Kidney epithelial cell (primary cell): ENCODE data around the gene CDC37. TPM values are rescaled to one million over a fixed set of nuclear protein-coding genes. Genes with fewer than 3 reads are reported as not detected.
A peak's percentile ranks its signal among the peaks of the same experiment; 100 is the strongest.
"Not testable (repeated sequence)": the region's sequence is repeated elsewhere in the genome, so short reads cannot be mapped to it uniquely, and the experiment has no call there.

Experiments
- DNase-seq: peaks from one replicate; pipeline ENCODE4 v3.0.0-alpha.2; 2010; ENCODE audit warnings: low read depth
- H3K27me3 ChIP-seq: 2 replicates; pipeline ENCODE4 v1.6.0; 2011; ENCODE audit warnings: low read length; ENCODE audit not compliant: control insufficient read depth, insufficient read depth
- H3K36me3 ChIP-seq: 2 replicates; pipeline ENCODE4 v1.5.1; 2011; ENCODE audit warnings: low read length; ENCODE audit not compliant: control insufficient read depth, insufficient read depth
- H3K4me3 ChIP-seq: 2 replicates; pipeline ENCODE4 v1.5.1; 2011; ENCODE audit warnings: low read depth, mild to moderate bottlenecking, control low read depth, low read length
- total RNA-seq: library from RNA; depleted of rRNA; stranded (reverse); fragments of >200 nt; gene quantifications from 2 replicates; pipeline ENCODE4 v1.2.3, GENCODE V29; 2015
- TF ChIP-seq, protein P1 (sequence below): IDR thresholded peaks from 2 replicates; pipeline ENCODE4 v1.5.1; 2011; ENCODE audit warnings: mild to moderate bottlenecking, moderate library complexity, low read length, control low read depth, inconsistent platforms; ENCODE audit not compliant: insufficient read depth, poor library complexity, severe bottlenecking

CDC37 gene
- total RNA-seq, 1 donor from 2014 or later, result 327 TPM

DNA sequence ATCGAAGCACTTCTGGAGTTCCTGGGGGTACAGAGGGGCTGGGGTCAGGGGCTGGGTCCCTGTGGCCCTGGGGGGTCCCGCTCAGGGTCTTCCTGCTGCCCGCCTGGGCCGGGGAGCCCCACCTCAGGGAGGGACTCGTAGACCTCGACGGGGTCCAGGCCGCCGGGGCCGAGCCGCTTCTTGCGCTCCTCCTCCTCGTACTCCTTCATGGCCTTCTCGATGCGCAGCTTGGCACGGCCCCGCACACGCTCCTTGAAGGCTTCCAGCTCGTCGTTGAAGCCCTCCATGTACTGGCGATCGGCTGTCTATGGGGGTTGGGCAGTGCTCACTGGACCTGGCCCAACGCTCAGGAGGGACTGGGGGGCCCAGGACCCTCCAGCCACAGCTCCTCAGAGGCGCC is 10.2 kb downstream of the CDC37 start:
- Histone ChIP-seq H3K27me3 (no peaks in the 10 kb centered on the region), H3K36me3 (peaks cover 2% of the 10 kb centered on the region), H3K4me3 (no peak overlapping the region)
- TF ChIP-seq, protein P1, sequence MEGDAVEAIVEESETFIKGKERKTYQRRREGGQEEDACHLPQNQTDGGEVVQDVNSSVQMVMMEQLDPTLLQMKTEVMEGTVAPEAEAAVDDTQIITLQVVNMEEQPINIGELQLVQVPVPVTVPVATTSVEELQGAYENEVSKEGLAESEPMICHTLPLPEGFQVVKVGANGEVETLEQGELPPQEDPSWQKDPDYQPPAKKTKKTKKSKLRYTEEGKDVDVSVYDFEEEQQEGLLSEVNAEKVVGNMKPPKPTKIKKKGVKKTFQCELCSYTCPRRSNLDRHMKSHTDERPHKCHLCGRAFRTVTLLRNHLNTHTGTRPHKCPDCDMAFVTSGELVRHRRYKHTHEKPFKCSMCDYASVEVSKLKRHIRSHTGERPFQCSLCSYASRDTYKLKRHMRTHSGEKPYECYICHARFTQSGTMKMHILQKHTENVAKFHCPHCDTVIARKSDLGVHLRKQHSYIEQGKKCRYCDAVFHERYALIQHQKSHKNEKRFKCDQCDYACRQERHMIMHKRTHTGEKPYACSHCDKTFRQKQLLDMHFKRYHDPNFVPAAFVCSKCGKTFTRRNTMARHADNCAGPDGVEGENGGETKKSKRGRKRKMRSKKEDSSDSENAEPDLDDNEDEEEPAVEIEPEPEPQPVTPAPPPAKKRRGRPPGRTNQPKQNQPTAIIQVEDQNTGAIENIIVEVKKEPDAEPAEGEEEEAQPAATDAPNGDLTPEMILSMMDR, result no peak
- no peak for DNase-seq

GRCh38 chr19:10392120-10392519 is 11.2 kb downstream of the CDC37 start:
- no peak overlapping the region for H3K4me3 ChIP-seq
- TF ChIP-seq, protein P1, result no peak
- no peak for DNase-seq
- H3K27me3 ChIP-seq, result no peaks in the 10 kb centered on the region
- H3K36me3 ChIP-seq, result peaks cover 2% of the 10 kb centered on the region

GRCh38 chr19:10390652-10391286 is 12.6 kb downstream of the CDC37 start:
- DNase-seq, result no peak
- peaks cover 2% of the 10 kb centered on the region for H3K36me3 ChIP-seq
- no peak overlapping the region for H3K4me3 ChIP-seq
- TF ChIP-seq, protein P1, result peak; percentile 92
- no peaks in the 10 kb centered on the region for H3K27me3 ChIP-seq

GRCh38 chr19:10389863-10390262 is 13.5 kb downstream of the CDC37 start:
- TF ChIP-seq, protein P1, result peak; percentile 42
- Histone ChIP-seq H3K36me3 (peaks cover 2% of the 10 kb centered on the region), H3K4me3 (no peak overlapping the region), H3K27me3 (no peaks in the 10 kb centered on the region)
- DNase-seq, result no peak

DNA sequence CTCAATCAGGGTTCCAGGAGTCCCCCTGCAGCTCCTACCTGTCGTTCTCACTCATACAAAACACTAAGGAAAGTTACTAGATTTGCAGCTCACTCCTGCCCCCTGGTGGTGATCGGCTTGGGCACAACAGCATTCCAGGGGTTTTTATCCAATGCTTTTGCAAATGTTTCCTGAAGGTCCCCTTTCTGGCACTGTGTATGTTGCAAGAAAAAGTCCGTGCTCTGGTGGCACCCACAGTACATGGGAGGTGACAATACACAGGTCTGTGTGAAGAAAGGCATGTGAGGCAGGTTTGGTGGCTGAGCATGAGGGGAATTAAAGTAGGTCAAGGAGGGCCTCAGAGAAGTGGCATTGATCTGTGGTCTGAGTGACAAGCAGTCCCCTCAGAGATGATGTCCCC is 14.4 kb downstream of the CDC37 start:
- TF ChIP-seq, protein P1, result peak; percentile 93
- Histone ChIP-seq H3K36me3 (peaks cover 2% of the 10 kb centered on the region), H3K4me3 (no peak overlapping the region), H3K27me3 (no peaks in the 10 kb centered on the region)
- DNase-seq, result no peak

DNA sequence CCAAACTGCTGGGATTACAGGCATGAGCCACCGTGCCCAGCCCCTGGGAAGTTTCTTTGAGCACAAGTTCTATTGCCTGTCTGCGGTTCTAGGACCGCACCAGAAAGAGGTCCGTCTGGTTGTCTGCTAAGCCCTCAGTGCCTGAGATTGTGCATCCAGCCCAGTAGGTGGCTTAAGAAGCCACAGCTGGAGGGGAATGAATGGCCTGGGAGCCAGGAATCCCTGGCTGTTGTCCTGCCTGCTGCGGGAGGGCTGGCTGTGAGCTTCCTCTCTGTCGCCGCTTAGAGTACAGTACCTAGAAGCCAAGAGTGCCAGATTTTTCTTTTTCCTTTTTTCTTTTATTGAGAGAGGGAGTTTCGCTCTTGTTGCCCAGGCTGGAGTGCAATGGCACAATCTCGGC is 18.8 kb downstream of the CDC37 start:
- H3K27me3 ChIP-seq, result no peaks in the 10 kb centered on the region
- TF ChIP-seq, protein P1, result no peak
- DNase-seq, result no peak
- H3K4me3 ChIP-seq, result no peak overlapping the region
- H3K36me3 ChIP-seq, result no peaks in the 10 kb centered on the region

GRCh38 chr19:10383223-10383499 is 20.2 kb downstream of the CDC37 start:
- DNase-seq, H3K27me3 ChIP-seq, H3K4me3 ChIP-seq: not testable (repeated sequence)

More at GRCh38 chr19:10383223-10383499, 20.2 kb downstream of the CDC37 start:
- not testable (repeated sequence) for H3K36me3 ChIP-seq
